ENCODE measurements around the gene DNHD1. TPM values are rescaled to one million over a fixed set of nuclear protein-coding genes. Genes with fewer than 3 reads are reported as not detected.

Gene DNHD1
- total and polyA plus RNA-seq, 9 of the 15 experiments (the other 6 are each of a cell fraction or from before 2014, with no cell fraction given): 0.82 to 9.7 (median 3.8) TPM

DNA sequence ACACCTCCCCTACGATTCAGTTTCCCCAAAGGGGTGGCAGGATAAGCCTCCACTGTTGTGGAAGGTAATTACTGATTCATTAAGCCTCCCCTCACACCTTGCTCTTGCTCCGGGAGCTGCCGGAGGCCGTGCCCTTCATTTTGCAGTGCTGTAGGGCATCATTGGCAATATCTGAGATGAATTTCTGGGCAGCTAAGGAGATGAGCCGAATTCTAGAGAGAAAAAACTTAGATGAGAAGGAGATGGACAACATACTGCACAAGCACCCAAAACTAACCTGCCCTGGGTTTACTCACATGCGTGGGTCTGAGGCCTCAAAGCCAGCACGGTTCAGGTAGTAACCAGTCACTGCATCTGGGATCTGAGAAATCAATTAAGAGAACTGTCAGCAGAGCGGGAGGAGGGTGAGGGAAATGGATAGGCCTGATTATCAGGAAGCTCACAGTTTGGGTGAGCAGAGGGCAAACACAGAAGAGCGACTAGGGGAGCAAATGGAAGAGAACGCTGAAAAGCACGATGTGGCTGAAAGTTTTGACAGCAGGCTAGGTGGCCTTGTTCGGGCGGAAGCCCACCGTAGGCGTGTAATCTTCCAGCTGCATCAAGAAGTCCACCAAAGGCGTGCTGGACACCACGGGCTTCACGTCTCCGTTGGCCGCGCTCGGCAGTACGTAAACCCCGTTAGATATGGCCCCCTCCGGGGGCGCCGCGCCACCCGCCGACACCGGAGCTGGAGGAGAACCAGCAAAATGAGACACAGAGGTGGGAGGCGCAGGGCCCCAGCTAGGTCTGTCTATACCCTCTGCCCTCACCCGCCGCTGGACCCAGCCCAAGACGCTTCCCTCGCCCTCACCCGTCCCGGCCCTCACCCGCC, 114.2 kb downstream of the DNHD1 start:
- ATAC-seq (peak; percentile 11), DNase-seq (ENCODE audit: extremely low read depth in 1 of 4, low spot score in 3 of 4) (peak in 2 of 4 experiments; percentile 32 to 45), FAIRE-seq (peak; percentile 67)
- Histone ChIP-seq H3K4me3 (peak overlapping the region; percentile 81), H3K4me1 (replicated peaks in 1 of 2; ENCODE audit: control insufficient read depth in 2 of 2, insufficient read depth in 2 of 2, low read length in 2 of 2) (peaks cover 30 to 33% of the 10 kb centered on the region in 2 experiments), H2AFZ (ENCODE audit: low read depth, low read length) (0 out of 2 replicates have a peak overlapping the region, but pooled peaks have one; percentile 98), H3K9me1 (ENCODE audit: control insufficient read depth, insufficient read depth, low read length) (no peaks in the 10 kb centered on the region), H3K9ac (ENCODE audit: insufficient read depth in 1 of 2, low read depth in 2 of 2, low read length in 2 of 2) (peak overlapping the region; percentile 92 to 97), H3K9me3 (replicated peaks; ENCODE audit: control insufficient read depth, insufficient read depth, low read depth, low read length) (no peaks in the 10 kb centered on the region), H3K27me3 (ENCODE audit: control insufficient read depth in 2 of 2, insufficient read depth in 2 of 2, low read length in 2 of 2) (no peaks in the 10 kb centered on the region), H3K79me2 (ENCODE audit: control insufficient read depth, insufficient read depth, low read length) (peaks cover 36% of the 10 kb centered on the region), H3K27ac (ENCODE audit: extremely low read depth, low read depth, low read length) (peak overlapping the region; percentile 96), H3K4me2 (ENCODE audit: insufficient read depth, low read length) (peak overlapping the region; percentile 99), H3K36me3 (ENCODE audit: control insufficient read depth, insufficient read depth, low read length) (peaks cover 64% of the 10 kb centered on the region), H4K20me1 (replicated peaks; ENCODE audit: control insufficient read depth, insufficient read depth, low read length) (no peaks in the 10 kb centered on the region)
- CTCF ChIA-PET (ENCODE audit: low intra/inter-chr PET ratio): no interaction called here
- POLR2A ChIA-PET: interaction anchor here (0.6 to 2.1 kb wide), 16 partner anchors 10 to 667 kb away, joined by 3 to 12 read pairs (median 3); partner anchors contain the start of gene MRPL17
- intact Hi-C loops (cut with micrococcal nuclease): no loop called here
- 12% methylated on average over 31 of the region's 39 CpGs for WGBS (ENCODE audit: insufficient coverage, low coverage, missing lambda C conversion rate)
- in situ Hi-C loops (cut with MboI): no loop called here
- no TSS peak for BruUV-seq (replicated peaks)
- no peak for TF ChIP-seq TFAM (CRISPR knock-in tag; conservative IDR thresholded peaks at IDR 0.05)
- TF ChIP-seq SNIP1 (IDR thresholded peaks at IDR 0.05; ENCODE audit: low read depth): no peak
- TF ChIP-seq SRSF3 (IDR thresholded peaks at IDR 0.05; ENCODE audit: insufficient read depth, low read length): 0 out of 2 replicates have a peak, but pooled peaks have one; percentile 47
- TF ChIP-seq RBM15 (IDR thresholded peaks at IDR 0.05; ENCODE audit: insufficient read depth, low read length): no peak
- no peak for TF ChIP-seq SMARCB1 (IDR thresholded peaks at IDR 0.05; ENCODE audit: insufficient read length, low read depth)
- no peak for TF ChIP-seq MIER1 (IDR thresholded peaks at IDR 0.05; ENCODE audit: low read depth)
- no peak for TF ChIP-seq ZZZ3 (IDR thresholded peaks at IDR 0.05)
- TF ChIP-seq ZNF695 (CRISPR knock-in tag; IDR thresholded peaks at IDR 0.05): no peak
- 0 out of 2 replicates have a peak, but pooled peaks have one; percentile 25 for TF ChIP-seq ZNF717 (CRISPR knock-in tag; IDR thresholded peaks at IDR 0.05)
- TF ChIP-seq, protein P1, sequence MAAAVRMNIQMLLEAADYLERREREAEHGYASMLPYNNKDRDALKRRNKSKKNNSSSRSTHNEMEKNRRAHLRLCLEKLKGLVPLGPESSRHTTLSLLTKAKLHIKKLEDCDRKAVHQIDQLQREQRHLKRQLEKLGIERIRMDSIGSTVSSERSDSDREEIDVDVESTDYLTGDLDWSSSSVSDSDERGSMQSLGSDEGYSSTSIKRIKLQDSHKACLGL (CRISPR knock-in tag; IDR thresholded peaks at IDR 0.05; ENCODE audit: borderline replicate concordance, poor library complexity, severe bottlenecking): no peak
- TF ChIP-seq RFX1 (IDR thresholded peaks at IDR 0.05): no peak
- peak; percentile 25; the same call in 1 of the 2 replicates for TF ChIP-seq RFX7 (CRISPR knock-in tag; IDR thresholded peaks at IDR 0.05)
- no peak for TF ChIP-seq GATAD2A (IDR thresholded peaks at IDR 0.05)
- peak; percentile 53; the same call in 1 of the 2 replicates for TF ChIP-seq POLR2AphosphoS2 (IDR thresholded peaks at IDR 0.05; ENCODE audit: low read length)
- no peak for TF ChIP-seq ZNF561 (CRISPR knock-in tag; conservative IDR thresholded peaks at IDR 0.05)
- TF ChIP-seq FIP1L1 (IDR thresholded peaks at IDR 0.05; ENCODE audit: low read depth, low read length, poor library complexity, severe bottlenecking): peak; percentile 88
- TF ChIP-seq POLR2H (tag; IDR thresholded peaks at IDR 0.05; ENCODE audit: low read depth): no peak
- TF ChIP-seq ZNF165 (CRISPR knock-in tag; IDR thresholded peaks at IDR 0.05; ENCODE audit: borderline replicate concordance): no peak
- TF ChIP-seq, protein P2, sequence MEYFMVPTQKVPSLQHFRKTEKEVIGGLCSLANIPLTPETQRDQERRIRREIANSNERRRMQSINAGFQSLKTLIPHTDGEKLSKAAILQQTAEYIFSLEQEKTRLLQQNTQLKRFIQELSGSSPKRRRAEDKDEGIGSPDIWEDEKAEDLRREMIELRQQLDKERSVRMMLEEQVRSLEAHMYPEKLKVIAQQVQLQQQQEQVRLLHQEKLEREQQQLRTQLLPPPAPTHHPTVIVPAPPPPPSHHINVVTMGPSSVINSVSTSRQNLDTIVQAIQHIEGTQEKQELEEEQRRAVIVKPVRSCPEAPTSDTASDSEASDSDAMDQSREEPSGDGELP (CRISPR knock-in tag; IDR thresholded peaks at IDR 0.05; ENCODE audit: borderline replicate concordance): peak; percentile 62; the same call in 1 of the 2 replicates
- TF ChIP-seq CREB1 (IDR thresholded peaks at IDR 0.05): no peak
- TF ChIP-seq CREB1 (CRISPR knock-in tag; IDR thresholded peaks at IDR 0.05): no peak
- TF ChIP-seq POLR2A (conservative IDR thresholded peaks at IDR 0.05): peak; percentile 65
- TF ChIP-seq HDAC1 (IDR thresholded peaks at IDR 0.05): peak in 1 of 2 experiments; percentile 10; a peak in 1 of 4 replicates
